GM18519 (cell line): ENCODE measurements around the gene APOL1.
"Not testable (repeated sequence)": the region's sequence is repeated elsewhere in the genome, so short reads cannot be mapped to it uniquely, and the experiment has no call there.

ENCODE experiments used
- ATAC-seq: cut with Tn5 transposase; IDR thresholded peaks from one replicate; pipeline ENCODE4 v1.9.1; 2021; ENCODE audit warnings: mild to moderate bottlenecking, moderate library complexity; ENCODE audit not compliant: unreplicated experiment, low FRiP score

Gene APOL1

GRCh38 chr22:36263886-36264664 is 11.1 kb downstream of the APOL1 start:
- not testable (repeated sequence) for ATAC-seq

- no peak for ATAC-seq
Observed at GRCh38 chr22:36267058-36267457, 14.1 kb downstream of the APOL1 start.

DNA sequence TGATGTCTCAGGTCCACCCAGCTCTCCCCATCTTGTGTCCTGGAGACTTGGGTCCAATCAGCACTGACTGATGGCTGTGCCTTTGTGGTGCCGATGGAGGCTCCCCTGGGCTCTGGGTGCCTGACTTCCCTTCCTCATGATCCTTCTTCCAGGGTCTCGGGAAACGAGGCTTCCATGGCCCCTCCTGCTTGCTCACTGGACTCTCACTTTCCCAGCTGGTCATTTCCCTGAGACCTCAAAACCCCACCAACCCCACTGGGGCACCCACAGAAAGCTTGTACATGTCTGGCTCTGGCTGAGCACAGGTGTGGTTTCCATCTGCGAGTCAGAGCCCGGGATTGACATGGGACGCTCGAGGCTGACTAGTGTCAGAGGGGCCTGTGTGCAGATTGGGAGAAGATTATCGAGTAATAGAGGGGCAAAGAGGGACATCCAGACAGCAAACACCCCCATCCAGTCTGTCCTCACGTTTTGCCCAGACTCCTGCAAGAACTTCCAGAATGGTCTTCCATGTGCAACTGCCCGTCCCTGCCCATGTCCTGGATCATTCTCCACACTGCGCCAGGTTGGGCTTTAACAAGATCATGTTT is 15.1 kb downstream of the APOL1 start:
- no peak for ATAC-seq

- ATAC-seq = not testable (repeated sequence)
Observed at GRCh38 chr22:36271231-36271630, 18.3 kb downstream of the APOL1 start.

GRCh38 chr22:36271951-36272350 is 19.0 kb downstream of the APOL1 start:
- not testable (repeated sequence) for ATAC-seq

DNA sequence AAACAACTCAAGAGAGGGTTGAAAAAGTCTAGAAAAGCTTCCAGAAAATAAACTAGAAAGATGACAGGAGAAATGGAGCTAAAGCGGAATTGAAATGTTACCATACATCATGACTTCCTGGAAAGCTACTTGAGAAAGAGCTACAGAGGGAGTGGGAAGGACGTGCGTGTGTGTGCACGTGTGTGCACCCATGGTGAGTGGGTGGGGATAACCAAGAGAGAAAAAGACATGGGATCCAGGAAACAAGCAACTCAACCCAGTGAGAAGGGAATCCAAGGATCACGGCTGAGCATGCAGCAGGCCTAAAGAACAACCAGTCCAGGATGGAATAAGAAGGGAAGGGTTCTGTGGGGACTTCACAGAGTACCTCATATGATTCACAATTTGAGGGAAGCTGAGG is 21.6 kb downstream of the APOL1 start:
- no peak for ATAC-seq

- no peak for ATAC-seq
Observed at GRCh38 chr22:36277482-36278291, 24.8 kb downstream of the APOL1 start.

- no peak for ATAC-seq
Observed at GRCh38 chr22:36279219-36279666, 26.3 kb downstream of the APOL1 start.

- no peak for ATAC-seq
Observed at GRCh38 chr22:36280379-36280778, 27.4 kb downstream of the APOL1 start.

- no peak for ATAC-seq
Observed at GRCh38 chr22:36281781-36282327, 28.9 kb downstream of the APOL1 start.

GRCh38 chr22:36282328-36282831 is 29.4 kb downstream of the APOL1 start:
- ATAC-seq = no peak

- no peak for ATAC-seq
Observed at GRCh38 chr22:36284171-36284571, 31.2 kb downstream of the APOL1 start.

DNA sequence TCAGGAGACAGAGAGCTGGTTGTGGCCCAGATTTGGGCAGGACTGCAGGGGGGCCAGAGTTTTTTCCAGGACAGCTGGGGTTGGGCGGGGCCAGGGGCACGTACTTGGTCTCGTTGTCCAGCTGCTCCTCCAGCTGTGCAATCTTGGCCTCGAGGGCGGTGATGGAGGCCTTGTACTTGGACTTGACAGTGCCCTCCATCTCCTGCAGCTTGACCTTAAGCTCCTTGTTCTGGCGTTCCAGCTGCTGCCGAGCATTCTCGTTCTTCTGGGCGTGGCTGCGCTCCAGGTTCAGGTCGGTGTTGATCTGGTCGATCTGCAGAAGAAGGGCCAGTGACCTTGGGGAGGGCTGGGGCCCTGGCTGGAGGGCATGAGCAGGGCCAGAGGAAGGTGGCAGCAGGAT is 32.1 kb downstream of the APOL1 start:
- ATAC-seq = no peak

- ATAC-seq = no peak
Observed at GRCh38 chr22:36285545-36285944, 32.6 kb downstream of the APOL1 start.

DNA sequence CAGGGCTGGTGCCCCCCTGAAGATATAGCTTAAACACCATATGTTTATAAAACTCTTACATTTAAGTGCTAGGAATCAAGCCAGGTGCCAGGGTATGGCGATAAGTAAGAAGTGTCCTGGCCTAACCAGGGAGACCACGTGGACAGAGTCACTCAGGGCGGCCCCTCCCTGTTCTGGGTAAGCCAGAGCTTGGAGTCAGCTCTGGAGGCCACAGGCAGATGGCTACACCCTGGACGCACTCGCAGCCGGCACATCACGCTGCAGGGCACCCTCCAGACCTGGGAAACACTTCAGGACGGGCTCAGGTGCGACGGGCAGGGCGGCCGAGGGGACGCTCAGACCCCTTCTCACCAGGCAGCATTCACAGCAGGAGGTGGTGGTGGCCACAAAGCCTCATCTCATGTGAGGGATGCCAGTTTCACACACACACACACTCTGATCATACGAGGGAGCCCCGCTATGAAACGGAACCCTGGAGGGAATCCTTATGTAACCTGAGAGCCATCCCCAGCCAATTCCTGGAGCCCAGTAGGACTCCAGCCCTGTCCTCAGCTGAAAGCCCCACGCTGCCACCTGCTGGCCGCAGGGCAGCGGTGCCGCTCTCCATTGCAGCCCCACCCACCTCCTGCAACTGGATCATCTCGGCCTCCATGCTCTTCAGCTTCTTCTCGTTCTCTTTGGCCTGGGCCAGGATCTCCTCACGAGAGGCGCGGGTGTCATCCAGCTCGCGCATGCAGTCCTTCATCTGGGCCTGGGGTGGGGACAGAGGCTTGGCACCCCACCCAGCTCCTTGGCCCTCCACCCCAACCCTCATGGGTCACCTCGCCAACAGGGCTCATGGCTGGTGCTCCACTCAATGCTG is 33.4 kb downstream of the APOL1 start:
- ATAC-seq = no peak

DNA sequence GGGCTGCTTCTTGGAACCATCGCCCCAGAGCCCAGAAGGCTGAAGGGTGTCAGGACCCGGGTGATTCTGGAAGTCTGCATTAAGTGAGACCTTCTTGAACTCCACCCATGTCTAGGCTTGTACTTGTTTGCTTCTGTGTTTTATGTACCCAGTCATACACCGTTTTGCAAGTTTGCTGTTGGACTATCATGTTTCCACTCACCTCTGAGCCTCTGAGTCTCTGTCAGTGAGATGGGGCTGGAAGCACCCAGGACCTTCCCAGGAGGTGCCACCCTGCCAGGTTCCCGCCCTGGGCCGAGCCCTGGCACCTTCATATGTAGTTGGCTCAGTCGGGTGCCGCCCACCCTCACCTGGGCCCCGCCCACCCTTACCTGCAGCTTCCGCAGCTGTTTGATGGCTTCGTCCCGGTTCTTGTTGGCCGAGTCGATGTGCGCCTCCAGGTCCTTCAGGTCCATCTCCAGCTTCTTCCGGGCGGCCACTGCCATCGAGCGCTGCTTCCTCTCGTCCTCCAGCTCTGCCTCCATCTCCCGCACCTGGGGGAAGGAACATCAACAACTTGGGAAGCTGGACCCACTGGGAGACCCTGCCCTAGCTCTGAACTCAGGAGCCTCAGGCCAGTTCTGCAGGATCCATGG is 35.1 kb downstream of the APOL1 start:
- ATAC-seq = no peak

DNA sequence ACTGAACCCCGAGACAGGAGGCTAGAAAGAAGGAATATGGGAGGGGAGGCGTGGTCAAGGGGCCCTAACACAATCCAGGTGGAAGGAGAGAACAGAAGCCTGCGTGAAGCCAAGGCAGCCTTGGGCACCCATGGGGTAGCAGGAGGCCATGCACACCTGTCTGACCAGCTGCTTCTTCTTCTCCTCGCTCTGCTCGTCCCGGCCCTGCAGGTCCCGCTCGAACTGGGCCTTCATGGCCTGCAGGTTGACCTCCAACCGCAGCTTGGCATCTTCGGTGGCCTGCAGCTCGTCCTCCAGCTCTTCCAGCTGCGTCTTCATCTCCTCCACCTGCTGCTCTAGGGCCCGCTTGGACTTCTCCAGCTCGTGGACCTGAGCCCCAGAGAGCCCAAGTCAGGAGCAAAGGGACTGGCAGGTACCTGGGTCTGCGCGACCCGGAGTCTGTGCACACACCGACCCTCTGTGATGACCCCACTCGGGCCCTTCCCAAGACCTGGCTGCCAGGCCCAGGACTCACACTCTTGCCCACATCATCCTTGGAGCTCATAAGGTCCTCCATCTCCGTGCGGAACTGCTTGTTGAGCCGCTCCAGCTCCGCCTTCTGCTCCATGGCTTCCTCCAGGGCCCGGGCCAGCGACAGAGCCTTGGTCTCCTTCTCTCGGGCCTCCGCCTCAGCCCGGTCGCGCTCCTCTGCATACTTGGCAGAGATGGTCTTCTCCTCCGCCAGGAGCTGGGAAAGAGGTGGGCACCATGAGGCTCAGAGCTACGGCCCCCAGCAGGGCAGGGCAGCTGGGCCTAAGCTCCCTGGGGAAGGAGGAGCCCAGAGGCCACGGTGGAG is 35.9 kb downstream of the APOL1 start:
- no peak for ATAC-seq

DNA sequence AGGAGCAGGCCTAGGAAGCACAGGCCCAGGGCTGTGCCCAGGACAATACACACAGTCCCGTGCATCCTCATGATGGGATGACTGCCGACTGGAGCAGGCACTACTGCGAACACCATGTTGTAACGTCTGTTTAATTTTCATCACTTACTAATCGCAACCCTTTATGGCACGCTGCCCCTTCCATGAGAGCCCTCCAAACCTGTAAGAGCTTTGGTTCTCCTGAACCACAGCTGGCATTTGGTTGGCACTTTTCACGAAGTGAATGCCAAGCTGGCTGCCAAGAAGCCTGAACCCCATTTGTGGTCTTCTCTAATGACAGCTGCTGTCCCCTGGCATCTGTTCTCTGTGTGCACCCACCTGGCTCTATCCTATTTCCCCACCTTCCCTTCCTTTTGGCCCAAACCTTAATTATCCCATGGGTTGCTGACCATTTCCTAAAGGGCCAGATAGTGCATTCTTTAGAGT is 36.5 kb downstream of the APOL1 start:
- ATAC-seq = no peak
